Uterus (tissue), 2 donors: ENCODE measurements around the gene IRS1.

Experiments
- POLR2A ChIP-seq, 2 donors: fragments of 450-650 bp; IDR thresholded peaks; one replicate each; pipeline ENCODE4 v1.6.1; 2016; ENCODE audit warnings: antibody characterized with exemption in 2 of 2, mild to moderate bottlenecking in 1 of 2, moderate library complexity in 1 of 2
- TF ChIP-seq, protein P1 (sequence below), 4 experiments: fragments of 200-600 bp in 2 of 4; fragments of 450-650 bp in 2 of 4; sonication (generic) in 2 of 4; IDR thresholded peaks; one replicate each; pipeline ENCODE4 v1.5.1; 2016 to 2019; ENCODE audit warnings: antibody characterized with exemption in 4 of 4, mild to moderate bottlenecking in 2 of 4, moderate library complexity in 1 of 4

DNA sequence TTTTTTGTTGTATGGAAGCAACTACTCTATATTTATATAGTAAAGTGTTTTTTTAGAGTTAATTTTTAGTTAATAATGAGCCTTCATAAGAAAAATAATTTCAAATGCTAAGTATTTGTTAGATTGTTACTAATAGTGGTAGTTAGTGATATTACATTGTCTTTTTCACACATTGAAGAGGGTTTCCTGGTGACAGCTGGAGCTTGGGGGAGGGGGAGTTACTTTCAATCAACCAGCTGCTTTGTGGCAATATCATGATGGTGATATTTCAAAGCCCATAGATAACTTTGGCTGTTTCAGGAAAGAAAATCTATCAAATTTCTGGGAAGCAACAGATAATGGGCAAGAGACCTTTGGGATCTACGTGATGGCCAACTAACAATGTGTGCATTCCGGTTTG lies 40.3 kb upstream of the IRS1 start:
- TF ChIP-seq POLR2A (IDR thresholded peaks at IDR 0.05): no peak
- TF ChIP-seq, protein P1, sequence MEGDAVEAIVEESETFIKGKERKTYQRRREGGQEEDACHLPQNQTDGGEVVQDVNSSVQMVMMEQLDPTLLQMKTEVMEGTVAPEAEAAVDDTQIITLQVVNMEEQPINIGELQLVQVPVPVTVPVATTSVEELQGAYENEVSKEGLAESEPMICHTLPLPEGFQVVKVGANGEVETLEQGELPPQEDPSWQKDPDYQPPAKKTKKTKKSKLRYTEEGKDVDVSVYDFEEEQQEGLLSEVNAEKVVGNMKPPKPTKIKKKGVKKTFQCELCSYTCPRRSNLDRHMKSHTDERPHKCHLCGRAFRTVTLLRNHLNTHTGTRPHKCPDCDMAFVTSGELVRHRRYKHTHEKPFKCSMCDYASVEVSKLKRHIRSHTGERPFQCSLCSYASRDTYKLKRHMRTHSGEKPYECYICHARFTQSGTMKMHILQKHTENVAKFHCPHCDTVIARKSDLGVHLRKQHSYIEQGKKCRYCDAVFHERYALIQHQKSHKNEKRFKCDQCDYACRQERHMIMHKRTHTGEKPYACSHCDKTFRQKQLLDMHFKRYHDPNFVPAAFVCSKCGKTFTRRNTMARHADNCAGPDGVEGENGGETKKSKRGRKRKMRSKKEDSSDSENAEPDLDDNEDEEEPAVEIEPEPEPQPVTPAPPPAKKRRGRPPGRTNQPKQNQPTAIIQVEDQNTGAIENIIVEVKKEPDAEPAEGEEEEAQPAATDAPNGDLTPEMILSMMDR (IDR thresholded peaks at IDR 0.05): no peak
